HepG2 (cell line): ENCODE measurements around the gene SLC22A23. TPM values are rescaled to one million over a fixed set of nuclear protein-coding genes. Genes with fewer than 3 reads are reported as not detected.
A peak's percentile ranks its signal among the peaks of the same experiment; 100 is the strongest.

ENCODE experiments used
- CBX1 ChIP-seq: IDR thresholded peaks from one replicate; pipeline ENCODE4 v1.6.1; 2016; ENCODE audit warnings: antibody characterized with exemption, low read depth
- CBX2 ChIP-seq, 2 experiments: fragments of 200-600 bp in 1 of 2; sonication (generic); formaldehyde crosslinking in 1 of 2; IDR thresholded peaks; 2 replicates each; pipeline versions ENCODE4 v1.7.0 to v1.8.1; 2018 to 2022; ENCODE audit warnings: low read depth in 2 of 2, low read length in 1 of 2, mild to moderate bottlenecking in 1 of 2, missing genetic modification reagents in 1 of 2
- EED ChIP-seq: sonication (generic); formaldehyde crosslinking; IDR thresholded peaks from 2 replicates; pipeline ENCODE4 v1.5.0; 2020; ENCODE audit warnings: mild to moderate bottlenecking, missing genetic modification reagents
- HMGA1 ChIP-seq: sonication (generic); formaldehyde crosslinking; conservative IDR thresholded peaks from 2 replicates; pipeline ENCODE4 v1.4.0; 2020; ENCODE audit warnings: missing genetic modification reagents
- HNRNPH1 ChIP-seq: fragments of 200-400 bp; formaldehyde crosslinking; optimal IDR thresholded peaks from 2 replicates; pipeline ENCODE3; 2017; ENCODE audit warnings: mild to moderate bottlenecking, low read depth, low read length
- HNRNPK ChIP-seq: fragments of 200-400 bp; formaldehyde crosslinking; IDR thresholded peaks from 2 replicates; pipeline ENCODE4 v1.6.1; 2018; ENCODE audit warnings: low read length, low read depth, moderate library complexity, mild to moderate bottlenecking; ENCODE audit not compliant: poor library complexity, severe bottlenecking
- NCOA2 ChIP-seq: sonication (generic); formaldehyde crosslinking; IDR thresholded peaks from 2 replicates; pipeline ENCODE4 v1.8.0; 2022; ENCODE audit warnings: inconsistent platforms
- NCOR1 ChIP-seq: fragments of 200-600 bp; sonication (generic); IDR thresholded peaks from 2 replicates; pipeline ENCODE4 v1.7.0; 2017; ENCODE audit warnings: antibody characterized with exemption, low read length, borderline replicate concordance
- NPAS2 ChIP-seq: sonication (generic); formaldehyde crosslinking; IDR thresholded peaks from 2 replicates; pipeline ENCODE4 v1.8.0; 2022; ENCODE audit warnings: mild to moderate bottlenecking, missing genetic modification reagents, borderline replicate concordance
- NR2F1 ChIP-seq, 2 experiments: fragments of 450-650 bp in 1 of 2; formaldehyde crosslinking in 1 of 2; IDR thresholded peaks; 2 replicates each; pipeline versions ENCODE4 v1.5.0 to v1.6.1; 2016 to 2020; ENCODE audit warnings: mild to moderate bottlenecking in 1 of 2, missing compliant biosample characterization in 1 of 2, missing genetic modification reagents in 1 of 2, moderate library complexity in 1 of 2
- PAF1 ChIP-seq: IDR thresholded peaks from 2 replicates; pipeline ENCODE4 v1.6.1; 2016; ENCODE audit warnings: missing genetic modification reagents, missing compliant biosample characterization
- RBM22 ChIP-seq: fragments of 200-400 bp; formaldehyde crosslinking; optimal IDR thresholded peaks from 2 replicates; pipeline ENCODE3; 2017; ENCODE audit warnings: mild to moderate bottlenecking, low read length, moderate library complexity
- TCF7L2 ChIP-seq: IDR thresholded peaks from 2 replicates; pipeline ENCODE4 v1.6.1; 2011; ENCODE audit warnings: mild to moderate bottlenecking, low read depth, low read length, moderate library complexity
- ZNF101 ChIP-seq: sonication (generic); formaldehyde crosslinking; IDR thresholded peaks from 2 replicates; pipeline ENCODE4 v1.4.0; 2020; ENCODE audit warnings: mild to moderate bottlenecking, low read depth, missing genetic modification reagents, borderline replicate concordance
- ZNF3 ChIP-seq: IDR thresholded peaks from 2 replicates; pipeline ENCODE4 v1.7.0; 2017; ENCODE audit warnings: inconsistent platforms
- ZNF652 ChIP-seq: IDR thresholded peaks from 2 replicates; pipeline ENCODE4 v1.6.1; 2016; ENCODE audit warnings: low read depth, borderline replicate concordance
- polyA plus RNA-seq, 8 experiments: library from polyadenylated mRNA; depleted of rRNA in 3 of 8; stranded (reverse) in 7 of 8; unstranded in 1 of 8; fragments of >200 nt; fragmentation: Illumina TruSeq in 4 of 8; extraction: Trizol in 4 of 8; gene quantifications; 2 replicates each; pipeline versions ENCODE4 v1.2.1 to v1.2.3, GENCODE V29; 2011 to 2016; ENCODE audit warnings: low read depth in 4 of 8, missing spikeins in 1 of 8, mixed read lengths in 1 of 8; ENCODE audit not compliant: insufficient read depth in 1 of 8
- total RNA-seq, 5 experiments: library from RNA; depleted of rRNA; stranded (reverse); fragments of >200 nt; fragmentation: Illumina TruSeq; extraction: Trizol; gene quantifications; 2 replicates each; pipeline ENCODE4 v1.2.3, GENCODE V29; 2016; ENCODE audit warnings: low read depth in 1 of 5
- TF ChIP-seq, protein P1 (sequence below), 2 experiments: sonication (generic) in 1 of 2; formaldehyde crosslinking in 1 of 2; IDR thresholded peaks; 2 replicates each; pipeline versions ENCODE4 v1.4.0 to v1.6.1; 2018 to 2020; ENCODE audit warnings: missing genetic modification reagents in 2 of 2, borderline replicate concordance in 1 of 2, low read depth in 1 of 2, mild to moderate bottlenecking in 1 of 2, missing biosample characterization in 1 of 2
- TF ChIP-seq, protein P2 (sequence below): sonication (generic); formaldehyde crosslinking; IDR thresholded peaks from 2 replicates; pipeline ENCODE4 v1.5.0; 2020; ENCODE audit warnings: missing genetic modification reagents
- TF ChIP-seq, protein P3 (sequence below): sonication (generic); formaldehyde crosslinking; IDR thresholded peaks from 2 replicates; pipeline ENCODE4 v1.4.0; 2020; ENCODE audit warnings: low read depth, missing genetic modification reagents
- TF ChIP-seq, protein P4 (sequence below): IDR thresholded peaks from 2 replicates; pipeline ENCODE4 v1.6.1; 2012; ENCODE audit warnings: inconsistent platforms
- TF ChIP-seq, protein P5 (sequence below): sonication (generic); formaldehyde crosslinking; IDR thresholded peaks from 2 replicates; pipeline ENCODE4 v1.5.1; 2020; ENCODE audit warnings: missing genetic modification reagents, mild to moderate bottlenecking, borderline replicate concordance

Gene SLC22A23
- total and polyA plus RNA-seq, 2 of the 13 experiments (the other 11 are each of a cell fraction or from before 2014, with no cell fraction given), result 11.8 to 17.5 TPM

DNA sequence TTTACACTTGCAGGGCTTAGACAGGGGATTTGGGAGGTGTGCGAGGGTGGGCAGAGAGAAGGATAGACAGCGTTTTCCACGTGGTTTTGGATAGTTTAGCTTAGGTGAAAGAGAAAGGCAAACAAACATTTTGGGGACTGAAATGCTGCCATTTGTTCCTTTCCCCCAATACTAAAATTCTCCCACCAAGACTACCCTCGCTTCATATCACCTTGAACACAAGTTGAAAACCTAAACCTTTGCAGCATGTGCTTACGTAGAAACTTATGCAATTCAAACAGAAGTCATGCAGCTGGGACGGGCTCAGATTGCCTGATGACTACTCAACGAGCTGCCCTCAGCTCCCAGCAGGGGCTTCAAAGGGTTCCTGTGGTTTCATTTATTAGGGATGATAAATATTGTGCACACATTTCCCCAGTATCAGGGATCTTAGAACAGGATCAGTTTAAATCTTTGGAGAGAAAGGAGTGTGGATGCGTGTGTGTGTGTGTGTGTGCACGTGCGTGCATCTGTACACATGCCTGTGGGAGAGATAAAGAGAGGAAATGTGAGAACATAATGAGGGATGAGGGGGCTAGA lies 77.3 kb downstream of the SLC22A23 start (continued):
- TF ChIP-seq, protein P1, sequence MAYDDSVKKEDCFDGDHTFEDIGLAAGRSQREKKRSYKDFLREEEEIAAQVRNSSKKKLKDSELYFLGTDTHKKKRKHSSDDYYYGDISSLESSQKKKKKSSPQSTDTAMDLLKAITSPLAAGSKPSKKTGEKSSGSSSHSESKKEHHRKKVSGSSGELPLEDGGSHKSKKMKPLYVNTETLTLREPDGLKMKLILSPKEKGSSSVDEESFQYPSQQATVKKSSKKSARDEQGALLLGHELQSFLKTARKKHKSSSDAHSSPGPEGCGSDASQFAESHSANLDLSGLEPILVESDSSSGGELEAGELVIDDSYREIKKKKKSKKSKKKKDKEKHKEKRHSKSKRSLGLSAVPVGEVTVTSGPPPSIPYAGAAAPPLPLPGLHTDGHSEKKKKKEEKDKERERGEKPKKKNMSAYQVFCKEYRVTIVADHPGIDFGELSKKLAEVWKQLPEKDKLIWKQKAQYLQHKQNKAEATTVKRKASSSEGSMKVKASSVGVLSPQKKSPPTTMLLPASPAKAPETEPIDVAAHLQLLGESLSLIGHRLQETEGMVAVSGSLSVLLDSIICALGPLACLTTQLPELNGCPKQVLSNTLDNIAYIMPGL (CRISPR knock-in tag; IDR thresholded peaks at IDR 0.05; ENCODE audit: borderline replicate concordance in 1 of 2, low read depth in 1 of 2), result no peak
- TF ChIP-seq HNRNPK (peak; percentile 2), NPAS2 (CRISPR knock-in tag) (no peak), RBM22 (peak; percentile 29), EED (CRISPR knock-in tag) (no peak), HNRNPH1 (no peak), ZNF3 (CRISPR knock-in tag) (no peak), NR2F1 (CRISPR knock-in tag; IDR thresholded peaks at IDR 0.05) (no peak), CBX2 (IDR thresholded peaks at IDR 0.05; ENCODE audit: low read depth, low read length) (no peak), CBX2 (CRISPR knock-in tag; IDR thresholded peaks at IDR 0.05; ENCODE audit: low read depth) (no peak), CBX1 (no peak), NCOA2 (CRISPR knock-in tag) (peak; percentile 71), ZNF101 (CRISPR knock-in tag) (no peak), NCOR1 (0 out of 2 replicates have a peak, but pooled peaks have one; percentile 19), PAF1 (CRISPR knock-in tag) (no peak), HMGA1 (no peak), TCF7L2 (no peak), ZNF652 (CRISPR knock-in tag) (no peak)
- TF ChIP-seq, protein P2, sequence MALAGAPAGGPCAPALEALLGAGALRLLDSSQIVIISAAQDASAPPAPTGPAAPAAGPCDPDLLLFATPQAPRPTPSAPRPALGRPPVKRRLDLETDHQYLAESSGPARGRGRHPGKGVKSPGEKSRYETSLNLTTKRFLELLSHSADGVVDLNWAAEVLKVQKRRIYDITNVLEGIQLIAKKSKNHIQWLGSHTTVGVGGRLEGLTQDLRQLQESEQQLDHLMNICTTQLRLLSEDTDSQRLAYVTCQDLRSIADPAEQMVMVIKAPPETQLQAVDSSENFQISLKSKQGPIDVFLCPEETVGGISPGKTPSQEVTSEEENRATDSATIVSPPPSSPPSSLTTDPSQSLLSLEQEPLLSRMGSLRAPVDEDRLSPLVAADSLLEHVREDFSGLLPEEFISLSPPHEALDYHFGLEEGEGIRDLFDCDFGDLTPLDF (CRISPR knock-in tag), result no peak
- TF ChIP-seq, protein P3, sequence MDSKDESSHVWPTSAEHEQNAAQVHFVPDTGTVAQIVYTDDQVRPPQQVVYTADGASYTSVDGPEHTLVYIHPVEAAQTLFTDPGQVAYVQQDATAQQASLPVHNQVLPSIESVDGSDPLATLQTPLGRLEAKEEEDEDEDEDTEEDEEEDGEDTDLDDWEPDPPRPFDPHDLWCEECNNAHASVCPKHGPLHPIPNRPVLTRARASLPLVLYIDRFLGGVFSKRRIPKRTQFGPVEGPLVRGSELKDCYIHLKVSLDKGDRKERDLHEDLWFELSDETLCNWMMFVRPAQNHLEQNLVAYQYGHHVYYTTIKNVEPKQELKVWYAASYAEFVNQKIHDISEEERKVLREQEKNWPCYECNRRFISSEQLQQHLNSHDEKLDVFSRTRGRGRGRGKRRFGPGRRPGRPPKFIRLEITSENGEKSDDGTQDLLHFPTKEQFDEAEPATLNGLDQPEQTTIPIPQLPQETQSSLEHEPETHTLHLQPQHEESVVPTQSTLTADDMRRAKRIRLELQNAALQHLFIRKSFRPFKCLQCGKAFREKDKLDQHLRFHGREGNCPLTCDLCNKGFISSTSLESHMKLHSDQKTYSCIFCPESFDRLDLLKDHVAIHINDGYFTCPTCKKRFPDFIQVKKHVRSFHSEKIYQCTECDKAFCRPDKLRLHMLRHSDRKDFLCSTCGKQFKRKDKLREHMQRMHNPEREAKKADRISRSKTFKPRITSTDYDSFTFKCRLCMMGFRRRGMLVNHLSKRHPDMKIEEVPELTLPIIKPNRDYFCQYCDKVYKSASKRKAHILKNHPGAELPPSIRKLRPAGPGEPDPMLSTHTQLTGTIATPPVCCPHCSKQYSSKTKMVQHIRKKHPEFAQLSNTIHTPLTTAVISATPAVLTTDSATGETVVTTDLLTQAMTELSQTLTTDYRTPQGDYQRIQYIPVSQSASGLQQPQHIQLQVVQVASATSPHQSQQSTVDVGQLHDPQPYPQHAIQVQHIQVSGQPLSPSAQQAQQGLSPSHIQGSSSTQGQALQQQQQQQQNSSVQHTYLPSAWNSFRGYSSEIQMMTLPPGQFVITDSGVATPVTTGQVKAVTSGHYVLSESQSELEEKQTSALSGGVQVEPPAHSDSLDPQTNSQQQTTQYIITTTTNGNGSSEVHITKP, result no peak
- TF ChIP-seq, protein P4, sequence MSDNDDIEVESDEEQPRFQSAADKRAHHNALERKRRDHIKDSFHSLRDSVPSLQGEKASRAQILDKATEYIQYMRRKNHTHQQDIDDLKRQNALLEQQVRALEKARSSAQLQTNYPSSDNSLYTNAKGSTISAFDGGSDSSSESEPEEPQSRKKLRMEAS, result peak; percentile 67; the same call in 1 of the 2 replicates
- TF ChIP-seq, protein P5, sequence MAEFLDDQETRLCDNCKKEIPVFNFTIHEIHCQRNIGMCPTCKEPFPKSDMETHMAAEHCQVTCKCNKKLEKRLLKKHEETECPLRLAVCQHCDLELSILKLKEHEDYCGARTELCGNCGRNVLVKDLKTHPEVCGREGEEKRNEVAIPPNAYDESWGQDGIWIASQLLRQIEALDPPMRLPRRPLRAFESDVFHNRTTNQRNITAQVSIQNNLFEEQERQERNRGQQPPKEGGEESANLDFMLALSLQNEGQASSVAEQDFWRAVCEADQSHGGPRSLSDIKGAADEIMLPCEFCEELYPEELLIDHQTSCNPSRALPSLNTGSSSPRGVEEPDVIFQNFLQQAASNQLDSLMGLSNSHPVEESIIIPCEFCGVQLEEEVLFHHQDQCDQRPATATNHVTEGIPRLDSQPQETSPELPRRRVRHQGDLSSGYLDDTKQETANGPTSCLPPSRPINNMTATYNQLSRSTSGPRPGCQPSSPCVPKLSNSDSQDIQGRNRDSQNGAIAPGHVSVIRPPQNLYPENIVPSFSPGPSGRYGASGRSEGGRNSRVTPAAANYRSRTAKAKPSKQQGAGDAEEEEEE (CRISPR knock-in tag), result no peak
